Measurements from ENCODE around the gene MAML3. TPM values are rescaled to one million over a fixed set of nuclear protein-coding genes. Genes with fewer than 3 reads are reported as not detected.

The MAML3 gene
- total RNA-seq, 1 experiment from 2014 or later: 12.1 TPM

DNA sequence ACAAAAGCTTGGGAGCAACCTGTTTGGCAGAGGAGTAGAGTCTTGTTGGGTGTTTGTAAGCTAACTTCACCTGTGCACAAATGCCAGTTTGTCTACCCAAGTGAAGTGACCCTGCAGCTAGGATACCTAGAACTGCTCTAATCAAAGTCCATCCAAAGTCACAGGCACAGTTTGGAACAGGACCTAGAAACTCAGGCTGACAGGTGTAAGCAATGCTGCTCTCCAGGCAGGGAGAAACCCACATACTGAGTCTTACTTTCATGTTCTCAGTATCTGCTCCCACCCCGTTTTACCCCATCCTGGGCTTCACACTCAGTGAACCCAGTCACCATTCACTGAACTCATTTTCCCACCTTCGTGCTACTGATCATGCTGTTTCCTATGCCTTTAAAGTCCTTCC lies 40.3 kb downstream of the MAML3 start:
- no peaks in the 10 kb centered on the region for H3K27me3 Mint-ChIP-seq (ENCODE audit: insufficient read depth, unreplicated experiment)
- CTCF ChIA-PET: no interaction called here

DNA sequence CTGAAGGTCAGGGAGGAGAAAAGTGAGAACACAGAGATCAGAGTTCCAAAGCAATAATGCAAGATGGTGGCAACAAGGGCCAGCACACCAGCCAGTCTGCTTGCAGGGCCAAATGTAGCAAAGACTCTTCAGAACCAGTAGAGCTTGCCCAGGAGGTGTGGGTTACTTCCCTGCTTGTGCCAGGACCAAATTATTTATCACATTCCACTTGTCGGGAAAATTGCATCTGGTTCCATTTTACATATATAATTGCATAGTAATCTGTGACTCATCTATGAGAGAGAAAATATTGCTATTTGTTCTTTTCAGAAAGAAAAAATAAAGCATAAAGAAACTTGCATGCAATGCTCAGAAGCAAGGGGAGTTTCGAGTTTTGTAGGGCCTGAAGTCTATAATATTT lies 41.4 kb downstream of the MAML3 start:
- Mint-ChIP-seq H3K36me3 (ENCODE audit: insufficient read depth, unreplicated experiment) (no peaks in the 10 kb centered on the region), H3K27me3 (ENCODE audit: insufficient read depth, unreplicated experiment) (no peaks in the 10 kb centered on the region), H3K4me1 (ENCODE audit: low read depth, unreplicated experiment) (peaks cover 24% of the 10 kb centered on the region), H3K9me3 (ENCODE audit: unreplicated experiment) (no peaks in the 10 kb centered on the region), H3K27ac (ENCODE audit: unreplicated experiment) (no peak overlapping the region), H3K4me3 (ENCODE audit: unreplicated experiment) (no peak overlapping the region)
- ChIA-PET CTCF (interaction anchor here (0.7 kb wide), 1 partner anchor 18 kb away, joined by 3 read pairs; no protein-coding TSS in a partner anchor), POLR2A (no interaction called here)
- intact Hi-C loops (cut with micrococcal nuclease; ENCODE audit: unreplicated experiment): no loop called here
- peaks cover 39% of the 10 kb centered on the region for H3K4me1 ChIP-seq
- no TSS peak for BruUV-seq (replicated peaks)
- TF ChIP-seq, protein P1, sequence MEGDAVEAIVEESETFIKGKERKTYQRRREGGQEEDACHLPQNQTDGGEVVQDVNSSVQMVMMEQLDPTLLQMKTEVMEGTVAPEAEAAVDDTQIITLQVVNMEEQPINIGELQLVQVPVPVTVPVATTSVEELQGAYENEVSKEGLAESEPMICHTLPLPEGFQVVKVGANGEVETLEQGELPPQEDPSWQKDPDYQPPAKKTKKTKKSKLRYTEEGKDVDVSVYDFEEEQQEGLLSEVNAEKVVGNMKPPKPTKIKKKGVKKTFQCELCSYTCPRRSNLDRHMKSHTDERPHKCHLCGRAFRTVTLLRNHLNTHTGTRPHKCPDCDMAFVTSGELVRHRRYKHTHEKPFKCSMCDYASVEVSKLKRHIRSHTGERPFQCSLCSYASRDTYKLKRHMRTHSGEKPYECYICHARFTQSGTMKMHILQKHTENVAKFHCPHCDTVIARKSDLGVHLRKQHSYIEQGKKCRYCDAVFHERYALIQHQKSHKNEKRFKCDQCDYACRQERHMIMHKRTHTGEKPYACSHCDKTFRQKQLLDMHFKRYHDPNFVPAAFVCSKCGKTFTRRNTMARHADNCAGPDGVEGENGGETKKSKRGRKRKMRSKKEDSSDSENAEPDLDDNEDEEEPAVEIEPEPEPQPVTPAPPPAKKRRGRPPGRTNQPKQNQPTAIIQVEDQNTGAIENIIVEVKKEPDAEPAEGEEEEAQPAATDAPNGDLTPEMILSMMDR (IDR thresholded peaks at IDR 0.05; ENCODE audit: insufficient read depth in 1 of 2, low read depth in 1 of 2, low read length in 1 of 2, severe bottlenecking in 1 of 2, unreplicated experiment in 1 of 2): no peak
- no peaks in the 10 kb centered on the region for H3K27me3 ChIP-seq (replicated peaks; ENCODE audit: control insufficient read depth, insufficient read depth, low read length)
- H3K36me3 ChIP-seq (ENCODE audit: control insufficient read depth, insufficient read depth, low read length): no peaks in the 10 kb centered on the region
- H3K9me3 ChIP-seq: no peaks in the 10 kb centered on the region
- no peak for DNase-seq
- no peak overlapping the region for H3K4me3 ChIP-seq (ENCODE audit: low read depth, low read length)

More for the DNA sequence above, 40.3 kb downstream of the MAML3 start:
- no peak for DNase-seq
- no peaks in the 10 kb centered on the region for H3K9me3 Mint-ChIP-seq (ENCODE audit: unreplicated experiment)
- TF ChIP-seq, protein P1 (IDR thresholded peaks at IDR 0.05; ENCODE audit: insufficient read depth in 1 of 2, low read depth in 1 of 2, low read length in 1 of 2, severe bottlenecking in 1 of 2, unreplicated experiment in 1 of 2): no peak
- Histone ChIP-seq H3K4me1 (peaks cover 31% of the 10 kb centered on the region), H3K27me3 (replicated peaks; ENCODE audit: control insufficient read depth, insufficient read depth, low read length) (no peaks in the 10 kb centered on the region), H3K4me3 (ENCODE audit: low read depth, low read length) (no peak overlapping the region), H3K36me3 (ENCODE audit: control insufficient read depth, insufficient read depth, low read length) (no peaks in the 10 kb centered on the region), H3K9me3 (no peaks in the 10 kb centered on the region)
- intact Hi-C loops (cut with micrococcal nuclease; ENCODE audit: unreplicated experiment): no loop called here
- no TSS peak for BruUV-seq (replicated peaks)
- POLR2A ChIA-PET: no interaction called here
- H3K4me1 Mint-ChIP-seq (ENCODE audit: low read depth, unreplicated experiment): peaks cover 15% of the 10 kb centered on the region
- H3K27ac Mint-ChIP-seq (ENCODE audit: unreplicated experiment): no peak overlapping the region
- H3K36me3 Mint-ChIP-seq (ENCODE audit: insufficient read depth, unreplicated experiment): no peaks in the 10 kb centered on the region
- no peak overlapping the region for H3K4me3 Mint-ChIP-seq (ENCODE audit: unreplicated experiment)

DNA sequence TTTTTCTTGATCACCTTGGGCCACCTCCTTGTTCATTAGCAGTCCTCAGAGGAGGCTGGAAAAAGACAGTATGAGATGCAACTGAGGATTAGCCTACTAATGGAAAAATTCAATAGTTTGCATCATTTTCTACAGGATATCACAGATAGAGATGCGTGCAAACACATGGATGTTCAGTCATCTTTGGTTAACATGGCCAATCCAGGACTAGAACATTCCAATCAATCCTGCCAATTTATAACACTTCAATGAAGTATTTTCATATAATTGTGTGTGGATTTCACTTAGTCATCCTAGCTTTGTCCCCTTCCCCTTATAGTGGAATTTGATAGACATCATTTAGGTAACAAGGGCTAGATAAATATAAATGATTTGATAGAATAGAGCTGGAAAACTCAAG lies 42.7 kb downstream of the MAML3 start:
- no TSS peak for BruUV-seq (replicated peaks)
- Mint-ChIP-seq H3K27me3 (ENCODE audit: insufficient read depth, unreplicated experiment) (no peaks in the 10 kb centered on the region), H3K9me3 (ENCODE audit: unreplicated experiment) (no peaks in the 10 kb centered on the region), H3K27ac (ENCODE audit: unreplicated experiment) (no peak overlapping the region), H3K36me3 (ENCODE audit: insufficient read depth, unreplicated experiment) (peaks cover 2% of the 10 kb centered on the region), H3K4me1 (ENCODE audit: low read depth, unreplicated experiment) (peaks cover 17% of the 10 kb centered on the region), H3K4me3 (ENCODE audit: unreplicated experiment) (no peak overlapping the region)
- TF ChIP-seq, protein P1 (IDR thresholded peaks at IDR 0.05; ENCODE audit: insufficient read depth in 1 of 2, low read depth in 1 of 2, low read length in 1 of 2, severe bottlenecking in 1 of 2, unreplicated experiment in 1 of 2): no peak
- Histone ChIP-seq H3K9me3 (no peaks in the 10 kb centered on the region), H3K4me1 (peaks cover 33% of the 10 kb centered on the region), H3K27me3 (replicated peaks; ENCODE audit: control insufficient read depth, insufficient read depth, low read length) (no peaks in the 10 kb centered on the region), H3K4me3 (ENCODE audit: low read depth, low read length) (no peak overlapping the region), H3K36me3 (ENCODE audit: control insufficient read depth, insufficient read depth, low read length) (no peaks in the 10 kb centered on the region)
- CTCF ChIA-PET: interaction anchor here (0.7 kb wide), 1 partner anchor 337 kb away, joined by 3 read pairs; no protein-coding TSS in a partner anchor
- DNase-seq: no peak
- intact Hi-C loops (cut with micrococcal nuclease; ENCODE audit: unreplicated experiment): loop anchor here (2.0 kb wide), 2 partner anchors 22 to 26 kb away; no protein-coding TSS in a partner anchor
- POLR2A ChIA-PET: no interaction called here

All from Caco-2 (cell line).